Measurements from ENCODE around the gene SIM2. TPM values are rescaled to one million over a fixed set of nuclear protein-coding genes. Genes with fewer than 3 reads are reported as not detected.

SIM2 gene
- total RNA-seq, 2 donors from 2014 or later: not detected

- Mint-ChIP-seq H3K27me3 (peaks cover 65% of the 10 kb centered on the region), H3K36me3 (ENCODE audit: low read depth) (peaks cover 5% of the 10 kb centered on the region), H3K27ac (no peak overlapping the region), H3K4me3 (peak overlapping the region; percentile 84), H3K4me1 (peaks cover 13% of the 10 kb centered on the region)
- no peak for ATAC-seq
- no peaks in the 10 kb centered on the region for H3K9me3 ChIP-seq (ENCODE audit: control insufficient read depth, low read length, poor library complexity, severe bottlenecking)
- no peak for DNase-seq
These were observed 805 bp downstream of the SIM2 start for GRCh38 chr21:36699546-36700294.

- H3K9me3 ChIP-seq (ENCODE audit: control insufficient read depth, low read length, poor library complexity, severe bottlenecking): no peaks in the 10 kb centered on the region
- Mint-ChIP-seq H3K27me3 (peaks cover 65% of the 10 kb centered on the region), H3K27ac (no peak overlapping the region), H3K4me3 (peak overlapping the region; percentile 84), H3K36me3 (ENCODE audit: low read depth) (peaks cover 5% of the 10 kb centered on the region), H3K4me1 (peaks cover 15% of the 10 kb centered on the region)
- ATAC-seq (no peak), DNase-seq (no peak)
These were observed 1.5 kb downstream of the SIM2 start for GRCh38 chr21:36700295-36700970.

GRCh38 chr21:36700971-36701755, 2.2 kb downstream of the SIM2 start:
- DNase-seq (no peak), ATAC-seq (no peak)
- H3K36me3 Mint-ChIP-seq (ENCODE audit: low read depth): peaks cover 5% of the 10 kb centered on the region
- peaks cover 65% of the 10 kb centered on the region for H3K27me3 Mint-ChIP-seq
- peaks cover 15% of the 10 kb centered on the region for H3K4me1 Mint-ChIP-seq
- no peak overlapping the region for H3K27ac Mint-ChIP-seq
- H3K9me3 ChIP-seq (ENCODE audit: control insufficient read depth, low read length, poor library complexity, severe bottlenecking): no peaks in the 10 kb centered on the region
- peak overlapping the region; percentile 84 for H3K4me3 Mint-ChIP-seq

GRCh38 chr21:36701756-36702621, 3.1 kb downstream of the SIM2 start:
- H3K27ac Mint-ChIP-seq: no peak overlapping the region
- peaks cover 5% of the 10 kb centered on the region for H3K36me3 Mint-ChIP-seq (ENCODE audit: low read depth)
- no peak for DNase-seq
- no peaks in the 10 kb centered on the region for H3K9me3 ChIP-seq (ENCODE audit: control insufficient read depth, low read length, poor library complexity, severe bottlenecking)
- H3K27me3 Mint-ChIP-seq: peaks cover 65% of the 10 kb centered on the region
- no peak for ATAC-seq
- peak overlapping the region; percentile 62 for H3K4me3 Mint-ChIP-seq
- peaks cover 22% of the 10 kb centered on the region for H3K4me1 Mint-ChIP-seq

GRCh38 chr21:36702622-36702968, 3.7 kb downstream of the SIM2 start:
- no peak for DNase-seq
- H3K4me3 Mint-ChIP-seq: no peak overlapping the region

GRCh38 chr21:36703123-36703522, 4.2 kb downstream of the SIM2 start:
- H3K4me1 Mint-ChIP-seq: peaks cover 24% of the 10 kb centered on the region
- ATAC-seq: no peak
- no peak overlapping the region for H3K4me3 Mint-ChIP-seq
- no peaks in the 10 kb centered on the region for H3K9me3 ChIP-seq (ENCODE audit: control insufficient read depth, low read length, poor library complexity, severe bottlenecking)
- DNase-seq: no peak
- no peak overlapping the region for H3K27ac Mint-ChIP-seq
- peaks cover 67% of the 10 kb centered on the region for H3K27me3 Mint-ChIP-seq
- peaks cover 5% of the 10 kb centered on the region for H3K36me3 Mint-ChIP-seq (ENCODE audit: low read depth)

More at GRCh38 chr21:36702622-36702968, 3.7 kb downstream of the SIM2 start:
- H3K4me1 Mint-ChIP-seq: peaks cover 24% of the 10 kb centered on the region
- peaks cover 5% of the 10 kb centered on the region for H3K36me3 Mint-ChIP-seq (ENCODE audit: low read depth)
- H3K27me3 Mint-ChIP-seq: peaks cover 66% of the 10 kb centered on the region
- no peak for ATAC-seq
- no peak overlapping the region for H3K27ac Mint-ChIP-seq
- H3K9me3 ChIP-seq (ENCODE audit: control insufficient read depth, low read length, poor library complexity, severe bottlenecking): no peaks in the 10 kb centered on the region

GRCh38 chr21:36703626-36704280, 4.8 kb downstream of the SIM2 start:
- no peak for ATAC-seq
- Mint-ChIP-seq H3K27ac (no peak overlapping the region), H3K27me3 (peaks cover 73% of the 10 kb centered on the region), H3K4me1 (peaks cover 28% of the 10 kb centered on the region), H3K4me3 (no peak overlapping the region), H3K36me3 (ENCODE audit: low read depth) (peaks cover 5% of the 10 kb centered on the region)
- DNase-seq: no peak
- H3K9me3 ChIP-seq (ENCODE audit: control insufficient read depth, low read length, poor library complexity, severe bottlenecking): no peaks in the 10 kb centered on the region

- Mint-ChIP-seq H3K27ac (no peak overlapping the region), H3K4me3 (peak overlapping the region; percentile 33), H3K4me1 (peaks cover 29% of the 10 kb centered on the region), H3K27me3 (peaks cover 75% of the 10 kb centered on the region), H3K36me3 (ENCODE audit: low read depth) (peaks cover 5% of the 10 kb centered on the region)
- DNase-seq (no peak), ATAC-seq (no peak)
- H3K9me3 ChIP-seq (ENCODE audit: control insufficient read depth, low read length, poor library complexity, severe bottlenecking): no peaks in the 10 kb centered on the region
These were observed 5.5 kb downstream of the SIM2 start for GRCh38 chr21:36704281-36704957.

GRCh38 chr21:36704958-36705678, 6.2 kb downstream of the SIM2 start:
- Mint-ChIP-seq H3K27ac (no peak overlapping the region), H3K27me3 (peaks cover 80% of the 10 kb centered on the region), H3K4me3 (no peak overlapping the region), H3K36me3 (ENCODE audit: low read depth) (peaks cover 4% of the 10 kb centered on the region), H3K4me1 (peaks cover 30% of the 10 kb centered on the region)
- ATAC-seq: no peak
- DNase-seq: no peak
- H3K9me3 ChIP-seq (ENCODE audit: control insufficient read depth, low read length, poor library complexity, severe bottlenecking): no peaks in the 10 kb centered on the region

- no peak for DNase-seq
- H3K9me3 ChIP-seq (ENCODE audit: control insufficient read depth, low read length, poor library complexity, severe bottlenecking): no peaks in the 10 kb centered on the region
- Mint-ChIP-seq H3K4me3 (peak overlapping the region; percentile 82), H3K36me3 (ENCODE audit: low read depth) (no peaks in the 10 kb centered on the region), H3K27me3 (peaks cover 80% of the 10 kb centered on the region), H3K27ac (peak overlapping the region; percentile 65), H3K4me1 (peaks cover 24% of the 10 kb centered on the region)
- ATAC-seq: no peak
These were observed 7.0 kb downstream of the SIM2 start for GRCh38 chr21:36705679-36706481.

GRCh38 chr21:36706482-36706852, 7.6 kb downstream of the SIM2 start:
- peaks cover 85% of the 10 kb centered on the region for H3K27me3 Mint-ChIP-seq
- no peaks in the 10 kb centered on the region for H3K9me3 ChIP-seq (ENCODE audit: control insufficient read depth, low read length, poor library complexity, severe bottlenecking)
- H3K27ac Mint-ChIP-seq: peak overlapping the region; percentile 65
- peaks cover 23% of the 10 kb centered on the region for H3K4me1 Mint-ChIP-seq
- DNase-seq: no peak
- H3K36me3 Mint-ChIP-seq (ENCODE audit: low read depth): no peaks in the 10 kb centered on the region
- ATAC-seq: no peak
- H3K4me3 Mint-ChIP-seq: peak overlapping the region; percentile 82

All from T-helper 17 cell (primary cell).